ENCODE measurements around the gene ATP2A1. TPM values are rescaled to one million over a fixed set of nuclear protein-coding genes. Genes with fewer than 3 reads are reported as not detected.

ATP2A1 gene
- total and polyA plus RNA-seq, 2 of the 13 experiments (the other 11 are each of a cell fraction or from before 2014, with no cell fraction given) = 3.2 to 12.5 TPM

DNA sequence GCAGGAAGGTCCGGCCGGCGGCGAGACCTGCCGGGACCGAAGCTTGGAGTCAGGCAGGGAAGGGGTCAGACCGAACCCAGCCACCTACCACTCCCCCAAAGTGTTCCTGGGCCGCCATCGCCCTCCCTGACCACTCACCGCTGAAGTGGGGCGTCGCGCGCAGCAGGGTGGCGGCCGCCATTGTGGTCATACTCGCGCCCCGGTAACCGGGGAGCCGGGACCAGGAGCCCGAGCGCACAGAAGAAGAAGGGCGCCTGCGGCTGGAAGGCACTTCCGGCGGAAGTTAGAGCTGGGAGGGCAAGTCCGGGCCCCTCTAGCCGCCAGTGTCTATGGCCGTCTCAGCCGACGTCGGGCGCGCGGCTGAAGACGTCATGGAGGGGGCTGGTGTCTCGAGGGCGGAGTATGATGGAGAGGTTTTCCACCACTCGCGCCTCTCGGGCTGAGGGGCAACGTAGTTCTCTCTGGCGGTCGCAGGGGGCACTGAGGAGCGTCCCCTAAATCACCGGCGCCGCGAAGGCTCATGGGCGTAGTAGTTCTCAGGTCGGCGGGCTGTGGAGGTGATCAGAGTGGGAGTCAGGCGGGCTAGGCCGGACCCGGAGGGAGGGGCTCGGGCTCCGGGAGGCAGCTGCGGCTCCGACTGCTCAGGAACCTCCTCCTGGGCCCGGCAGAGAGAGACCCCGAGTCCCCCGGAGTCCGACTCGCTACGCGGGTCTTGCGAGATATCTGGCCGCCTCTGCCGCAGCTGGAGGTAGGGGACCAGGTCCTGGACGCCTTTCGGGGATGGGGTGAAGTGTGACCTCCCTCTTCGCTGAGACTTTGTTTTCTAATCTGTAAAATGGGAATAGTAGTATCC, 32.0 kb upstream of the ATP2A1 start, which contains the start of gene TUFM (continued):
- TF ChIP-seq, protein P1, sequence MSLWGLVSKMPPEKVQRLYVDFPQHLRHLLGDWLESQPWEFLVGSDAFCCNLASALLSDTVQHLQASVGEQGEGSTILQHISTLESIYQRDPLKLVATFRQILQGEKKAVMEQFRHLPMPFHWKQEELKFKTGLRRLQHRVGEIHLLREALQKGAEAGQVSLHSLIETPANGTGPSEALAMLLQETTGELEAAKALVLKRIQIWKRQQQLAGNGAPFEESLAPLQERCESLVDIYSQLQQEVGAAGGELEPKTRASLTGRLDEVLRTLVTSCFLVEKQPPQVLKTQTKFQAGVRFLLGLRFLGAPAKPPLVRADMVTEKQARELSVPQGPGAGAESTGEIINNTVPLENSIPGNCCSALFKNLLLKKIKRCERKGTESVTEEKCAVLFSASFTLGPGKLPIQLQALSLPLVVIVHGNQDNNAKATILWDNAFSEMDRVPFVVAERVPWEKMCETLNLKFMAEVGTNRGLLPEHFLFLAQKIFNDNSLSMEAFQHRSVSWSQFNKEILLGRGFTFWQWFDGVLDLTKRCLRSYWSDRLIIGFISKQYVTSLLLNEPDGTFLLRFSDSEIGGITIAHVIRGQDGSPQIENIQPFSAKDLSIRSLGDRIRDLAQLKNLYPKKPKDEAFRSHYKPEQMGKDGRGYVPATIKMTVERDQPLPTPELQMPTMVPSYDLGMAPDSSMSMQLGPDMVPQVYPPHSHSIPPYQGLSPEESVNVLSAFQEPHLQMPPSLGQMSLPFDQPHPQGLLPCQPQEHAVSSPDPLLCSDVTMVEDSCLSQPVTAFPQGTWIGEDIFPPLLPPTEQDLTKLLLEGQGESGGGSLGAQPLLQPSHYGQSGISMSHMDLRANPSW (CRISPR knock-in tag; IDR thresholded peaks at IDR 0.05; ENCODE audit: borderline replicate concordance) = peak; percentile 91; the same call in 1 of the 2 replicates
- TF ChIP-seq BCL6 (CRISPR knock-in tag; IDR thresholded peaks at IDR 0.05) (peak; percentile 41), XBP1 (CRISPR knock-in tag; IDR thresholded peaks at IDR 0.05) (no peak; the same call in 1 of the 2 replicates), ZNF572 (CRISPR knock-in tag; IDR thresholded peaks at IDR 0.05) (peak; percentile 56; the same call in 1 of the 2 replicates), ZNF121 (CRISPR knock-in tag; IDR thresholded peaks at IDR 0.05) (peak; percentile 17), ADNP (CRISPR knock-in tag; IDR thresholded peaks at IDR 0.05) (peak; percentile 97), ZNF746 (CRISPR knock-in tag; IDR thresholded peaks at IDR 0.05) (peak; percentile 59; the same call in 1 of the 2 replicates), CENPT (CRISPR knock-in tag; IDR thresholded peaks at IDR 0.05; ENCODE audit: low read depth) (no peak), ATRX (CRISPR knock-in tag; IDR thresholded peaks at IDR 0.05; ENCODE audit: borderline replicate concordance) (no peak), YEATS2 (CRISPR knock-in tag; IDR thresholded peaks at IDR 0.05; ENCODE audit: borderline replicate concordance) (peak; percentile 98), SIX1 (CRISPR knock-in tag; IDR thresholded peaks at IDR 0.05; ENCODE audit: borderline replicate concordance) (peak; percentile 60; the same call in 1 of the 2 replicates)
- TF ChIP-seq, protein P2, sequence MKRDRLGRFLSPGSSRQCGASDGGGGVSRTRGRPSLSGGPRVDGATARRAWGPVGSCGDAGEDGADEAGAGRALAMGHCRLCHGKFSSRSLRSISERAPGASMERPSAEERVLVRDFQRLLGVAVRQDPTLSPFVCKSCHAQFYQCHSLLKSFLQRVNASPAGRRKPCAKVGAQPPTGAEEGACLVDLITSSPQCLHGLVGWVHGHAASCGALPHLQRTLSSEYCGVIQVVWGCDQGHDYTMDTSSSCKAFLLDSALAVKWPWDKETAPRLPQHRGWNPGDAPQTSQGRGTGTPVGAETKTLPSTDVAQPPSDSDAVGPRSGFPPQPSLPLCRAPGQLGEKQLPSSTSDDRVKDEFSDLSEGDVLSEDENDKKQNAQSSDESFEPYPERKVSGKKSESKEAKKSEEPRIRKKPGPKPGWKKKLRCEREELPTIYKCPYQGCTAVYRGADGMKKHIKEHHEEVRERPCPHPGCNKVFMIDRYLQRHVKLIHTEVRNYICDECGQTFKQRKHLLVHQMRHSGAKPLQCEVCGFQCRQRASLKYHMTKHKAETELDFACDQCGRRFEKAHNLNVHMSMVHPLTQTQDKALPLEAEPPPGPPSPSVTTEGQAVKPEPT (CRISPR knock-in tag; IDR thresholded peaks at IDR 0.05; ENCODE audit: low read depth) = no peak
- TF ChIP-seq, protein P3, sequence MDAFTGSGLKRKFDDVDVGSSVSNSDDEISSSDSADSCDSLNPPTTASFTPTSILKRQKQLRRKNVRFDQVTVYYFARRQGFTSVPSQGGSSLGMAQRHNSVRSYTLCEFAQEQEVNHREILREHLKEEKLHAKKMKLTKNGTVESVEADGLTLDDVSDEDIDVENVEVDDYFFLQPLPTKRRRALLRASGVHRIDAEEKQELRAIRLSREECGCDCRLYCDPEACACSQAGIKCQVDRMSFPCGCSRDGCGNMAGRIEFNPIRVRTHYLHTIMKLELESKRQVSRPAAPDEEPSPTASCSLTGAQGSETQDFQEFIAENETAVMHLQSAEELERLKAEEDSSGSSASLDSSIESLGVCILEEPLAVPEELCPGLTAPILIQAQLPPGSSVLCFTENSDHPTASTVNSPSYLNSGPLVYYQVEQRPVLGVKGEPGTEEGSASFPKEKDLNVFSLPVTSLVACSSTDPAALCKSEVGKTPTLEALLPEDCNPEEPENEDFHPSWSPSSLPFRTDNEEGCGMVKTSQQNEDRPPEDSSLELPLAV (CRISPR knock-in tag; conservative IDR thresholded peaks at IDR 0.05; ENCODE audit: low read depth) = no peak
- TF ChIP-seq, protein P4, sequence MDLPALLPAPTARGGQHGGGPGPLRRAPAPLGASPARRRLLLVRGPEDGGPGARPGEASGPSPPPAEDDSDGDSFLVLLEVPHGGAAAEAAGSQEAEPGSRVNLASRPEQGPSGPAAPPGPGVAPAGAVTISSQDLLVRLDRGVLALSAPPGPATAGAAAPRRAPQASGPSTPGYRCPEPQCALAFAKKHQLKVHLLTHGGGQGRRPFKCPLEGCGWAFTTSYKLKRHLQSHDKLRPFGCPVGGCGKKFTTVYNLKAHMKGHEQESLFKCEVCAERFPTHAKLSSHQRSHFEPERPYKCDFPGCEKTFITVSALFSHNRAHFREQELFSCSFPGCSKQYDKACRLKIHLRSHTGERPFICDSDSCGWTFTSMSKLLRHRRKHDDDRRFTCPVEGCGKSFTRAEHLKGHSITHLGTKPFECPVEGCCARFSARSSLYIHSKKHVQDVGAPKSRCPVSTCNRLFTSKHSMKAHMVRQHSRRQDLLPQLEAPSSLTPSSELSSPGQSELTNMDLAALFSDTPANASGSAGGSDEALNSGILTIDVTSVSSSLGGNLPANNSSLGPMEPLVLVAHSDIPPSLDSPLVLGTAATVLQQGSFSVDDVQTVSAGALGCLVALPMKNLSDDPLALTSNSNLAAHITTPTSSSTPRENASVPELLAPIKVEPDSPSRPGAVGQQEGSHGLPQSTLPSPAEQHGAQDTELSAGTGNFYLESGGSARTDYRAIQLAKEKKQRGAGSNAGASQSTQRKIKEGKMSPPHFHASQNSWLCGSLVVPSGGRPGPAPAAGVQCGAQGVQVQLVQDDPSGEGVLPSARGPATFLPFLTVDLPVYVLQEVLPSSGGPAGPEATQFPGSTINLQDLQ (CRISPR knock-in tag; IDR thresholded peaks at IDR 0.05) = no peak
- TF ChIP-seq, protein P5, sequence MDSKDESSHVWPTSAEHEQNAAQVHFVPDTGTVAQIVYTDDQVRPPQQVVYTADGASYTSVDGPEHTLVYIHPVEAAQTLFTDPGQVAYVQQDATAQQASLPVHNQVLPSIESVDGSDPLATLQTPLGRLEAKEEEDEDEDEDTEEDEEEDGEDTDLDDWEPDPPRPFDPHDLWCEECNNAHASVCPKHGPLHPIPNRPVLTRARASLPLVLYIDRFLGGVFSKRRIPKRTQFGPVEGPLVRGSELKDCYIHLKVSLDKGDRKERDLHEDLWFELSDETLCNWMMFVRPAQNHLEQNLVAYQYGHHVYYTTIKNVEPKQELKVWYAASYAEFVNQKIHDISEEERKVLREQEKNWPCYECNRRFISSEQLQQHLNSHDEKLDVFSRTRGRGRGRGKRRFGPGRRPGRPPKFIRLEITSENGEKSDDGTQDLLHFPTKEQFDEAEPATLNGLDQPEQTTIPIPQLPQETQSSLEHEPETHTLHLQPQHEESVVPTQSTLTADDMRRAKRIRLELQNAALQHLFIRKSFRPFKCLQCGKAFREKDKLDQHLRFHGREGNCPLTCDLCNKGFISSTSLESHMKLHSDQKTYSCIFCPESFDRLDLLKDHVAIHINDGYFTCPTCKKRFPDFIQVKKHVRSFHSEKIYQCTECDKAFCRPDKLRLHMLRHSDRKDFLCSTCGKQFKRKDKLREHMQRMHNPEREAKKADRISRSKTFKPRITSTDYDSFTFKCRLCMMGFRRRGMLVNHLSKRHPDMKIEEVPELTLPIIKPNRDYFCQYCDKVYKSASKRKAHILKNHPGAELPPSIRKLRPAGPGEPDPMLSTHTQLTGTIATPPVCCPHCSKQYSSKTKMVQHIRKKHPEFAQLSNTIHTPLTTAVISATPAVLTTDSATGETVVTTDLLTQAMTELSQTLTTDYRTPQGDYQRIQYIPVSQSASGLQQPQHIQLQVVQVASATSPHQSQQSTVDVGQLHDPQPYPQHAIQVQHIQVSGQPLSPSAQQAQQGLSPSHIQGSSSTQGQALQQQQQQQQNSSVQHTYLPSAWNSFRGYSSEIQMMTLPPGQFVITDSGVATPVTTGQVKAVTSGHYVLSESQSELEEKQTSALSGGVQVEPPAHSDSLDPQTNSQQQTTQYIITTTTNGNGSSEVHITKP (CRISPR knock-in tag; IDR thresholded peaks at IDR 0.05; ENCODE audit: low read depth) = peak; percentile 84; the same call in 1 of the 2 replicates

Data from HepG2 (cell line).